HCT116 (cell line): ENCODE results near the gene BIVM. TPM values are rescaled to one million over a fixed set of nuclear protein-coding genes. Genes with fewer than 3 reads are reported as not detected.

Source experiments
- ATAC-seq: fragments of 200-7000 bp; cut with Tn5 transposase; 2 replicates; pipeline ENCODE4 v1.9.1; 2020; ENCODE audit warnings: mild to moderate bottlenecking, moderate library complexity
- BruUV-seq: library from RNA; stranded (reverse); fragments of 400-500 nt; replicated peaks from 2 replicates; lab custom pipeline; 2021; lab: Mats Ljungman, UMichigan
- CTCF ChIA-PET: fragments of 300-600 bp; sonication (Branson Sonifier 250); formaldehyde crosslinking; loops from one replicate; lab custom pipeline; 2021; ENCODE audit warnings: antibody characterized with exemption; lab: Charles Lee
- POLR2A ChIA-PET: fragments of 300-600, 350-600 bp; sonication (Branson Sonifier 250); formaldehyde crosslinking; loops from one replicate; lab custom pipeline; 2021; ENCODE audit warnings: antibody characterized with exemption; lab: Charles Lee
- RAD21 ChIA-PET, 2 experiments: fragments of 300-600 bp; sonication (Branson Sonifier 250); formaldehyde crosslinking; loops; one replicate each; lab custom pipeline; 2023; ENCODE audit warnings: low total read pairs in 2 of 2; ENCODE audit not compliant: uncharacterized antibody in 2 of 2, unreplicated experiment in 2 of 2, low non-redundant PET in 1 of 2; lab: Charles Lee
- DNase-seq: peaks from one replicate; pipeline ENCODE4 v3.0.0-alpha.2; 2010; ENCODE audit warnings: low read depth, low spot score
- H2AFZ ChIP-seq: fragments of 200-600 bp; shearing (Covaris generic), sonication (generic); 2 replicates; pipeline ENCODE4 v1.6.1; 2017; ENCODE audit warnings: low read depth, mixed run types, mixed read lengths, antibody characterized with exemption, low read length; ENCODE audit not compliant: poor library complexity, severe bottlenecking
- H3K27ac ChIP-seq: 2 replicates; pipeline ENCODE4 v1.5.1; 2012; ENCODE audit warnings: low read depth, low read length
- H3K27me3 ChIP-seq: fragments of 200-600 bp; sonication (generic); 2 replicates; pipeline ENCODE4 v1.6.1; 2016; ENCODE audit warnings: mixed run types, low read length, mixed read lengths; ENCODE audit not compliant: insufficient read depth
- H3K36me3 ChIP-seq, 2 experiments: fragments of 200-500 bp in 1 of 2; fragments of 200-600 bp in 1 of 2; sonication (Bioruptor generic) in 1 of 2; sonication (generic) in 1 of 2; 2 replicates each; pipeline versions ENCODE4 v1.5.1 to v1.6.1; 2014 to 2016; ENCODE audit warnings: low read length in 2 of 2, inconsistent platforms in 1 of 2, mixed read lengths in 1 of 2, mixed run types in 1 of 2; ENCODE audit not compliant: insufficient read depth in 2 of 2, control insufficient read depth in 1 of 2
- H3K4me1 ChIP-seq, 2 experiments: fragments of 200-600 bp in 1 of 2; sonication (generic) in 1 of 2; 2 replicates each; pipeline versions ENCODE4 v1.5.1 to v1.6.1; 2012 to 2017; ENCODE audit warnings: low read length in 2 of 2, inconsistent platforms in 1 of 2, mild to moderate bottlenecking in 1 of 2, mixed read lengths in 1 of 2, mixed run types in 1 of 2, moderate library complexity in 1 of 2; ENCODE audit not compliant: insufficient read depth in 2 of 2, control insufficient read depth in 1 of 2
- H3K4me2 ChIP-seq: fragments of 200-600 bp; sonication (generic); 2 replicates; pipeline ENCODE4 v1.6.1; 2017; ENCODE audit warnings: mixed run types, low read length, mixed read lengths
- H3K4me3 ChIP-seq, 2 experiments: fragments of 200-600 bp in 1 of 2; sonication (generic) in 1 of 2; replicated peaks in 1 of 2; 2 replicates each; pipeline ENCODE4 v1.5.1; 2011 to 2016; ENCODE audit warnings: low read length in 2 of 2, control low read depth in 1 of 2, low read depth in 1 of 2, mild to moderate bottlenecking in 1 of 2, mixed read lengths in 1 of 2, mixed run types in 1 of 2
- H3K79me2 ChIP-seq: fragments of 200-600 bp; sonication (generic); 2 replicates; pipeline ENCODE4 v1.6.1; 2017; ENCODE audit warnings: mild to moderate bottlenecking, mixed run types, low read length, moderate library complexity, mixed read lengths; ENCODE audit not compliant: insufficient read depth
- H3K9ac ChIP-seq: fragments of 200-600 bp; sonication (generic); 2 replicates; pipeline ENCODE4 v1.6.1; 2016; ENCODE audit warnings: low read length, mixed read lengths
- H3K9me2 ChIP-seq: fragments of 200-600 bp; sonication (generic), shearing (Covaris generic); 2 replicates; pipeline ENCODE4 v1.6.1; 2017; ENCODE audit warnings: mixed run types, mild to moderate bottlenecking, moderate library complexity; ENCODE audit not compliant: insufficient read depth
- H3K9me3 ChIP-seq, 2 experiments: fragments of 200-500 bp in 1 of 2; fragments of 200-600 bp in 1 of 2; sonication (Bioruptor generic) in 1 of 2; sonication (generic) in 1 of 2; 2 replicates each; pipeline ENCODE4 v1.6.1; 2014 to 2017; ENCODE audit warnings: low read length in 2 of 2, mixed read lengths in 2 of 2, inconsistent platforms in 1 of 2, low read depth in 1 of 2, mild to moderate bottlenecking in 1 of 2, mixed run types in 1 of 2, moderate library complexity in 1 of 2; ENCODE audit not compliant: control insufficient read depth in 1 of 2, insufficient read depth in 1 of 2
- H4K20me1 ChIP-seq: fragments of 200-600 bp; sonication (generic), shearing (Covaris generic); 2 replicates; pipeline ENCODE4 v1.6.1; 2017; ENCODE audit warnings: mixed run types, mild to moderate bottlenecking, moderate library complexity; ENCODE audit not compliant: insufficient read depth
- ATF3 ChIP-seq: IDR thresholded peaks from 2 replicates; pipeline ENCODE4 v1.6.1; 2012
- CEBPB ChIP-seq: IDR thresholded peaks from 2 replicates; pipeline ENCODE4 v1.6.1; 2012; ENCODE audit warnings: low read depth
- CTCF ChIP-seq, 3 experiments: fragments of 200-600 bp in 1 of 3; sonication (generic) in 1 of 3; IDR thresholded peaks in 2 of 3; conservative IDR thresholded peaks in 1 of 3; 2 replicates each; pipeline ENCODE4 v1.5.1; 2012 to 2017; ENCODE audit warnings: low read depth in 2 of 3, low read length in 2 of 3, antibody characterized with exemption in 1 of 3, borderline replicate concordance in 1 of 3, control low read depth in 1 of 3, mild to moderate bottlenecking in 1 of 3, mixed read lengths in 1 of 3, mixed run types in 1 of 3, moderate library complexity in 1 of 3; ENCODE audit not compliant: insufficient read depth in 1 of 3
- EZH2phosphoT487 ChIP-seq: fragments of 200-600 bp; IDR thresholded peaks from 2 replicates; pipeline ENCODE4 v1.6.1; 2018; ENCODE audit warnings: antibody characterized with exemption, borderline replicate concordance
- FOSL1 ChIP-seq: IDR thresholded peaks from 2 replicates; pipeline ENCODE4 v1.6.1; 2012; ENCODE audit warnings: low read depth
- JUND ChIP-seq: IDR thresholded peaks from 2 replicates; pipeline ENCODE4 v1.6.1; 2012
- POLR2A ChIP-seq: IDR thresholded peaks from 2 replicates; pipeline ENCODE4 v1.7.0; 2011; ENCODE audit warnings: borderline replicate concordance; ENCODE audit not compliant: insufficient read depth, insufficient read length; ENCODE audit errors: extremely low read depth
- POLR2AphosphoS5 ChIP-seq: IDR thresholded peaks from 2 replicates; pipeline ENCODE4 v1.6.1; 2011; ENCODE audit warnings: mild to moderate bottlenecking, low read depth, low read length, moderate library complexity
- RAD21 ChIP-seq: IDR thresholded peaks from 2 replicates; pipeline ENCODE4 v1.6.1; 2012; ENCODE audit warnings: low read depth, mild to moderate bottlenecking
- SIN3A ChIP-seq: IDR thresholded peaks from 2 replicates; pipeline ENCODE4 v1.6.1; 2012; ENCODE audit warnings: low read depth
- SRF ChIP-seq: IDR thresholded peaks from 2 replicates; pipeline ENCODE4 v1.6.1; 2012; ENCODE audit warnings: low read depth
- YY1 ChIP-seq: IDR thresholded peaks from 2 replicates; pipeline ENCODE4 v1.6.1; 2011; ENCODE audit warnings: low read length, low read depth, moderate library complexity, mild to moderate bottlenecking; ENCODE audit not compliant: insufficient replicate concordance; ENCODE audit errors: extremely low read depth
- ZFX ChIP-seq: fragments of 450-650 bp; IDR thresholded peaks from 2 replicates; pipeline ENCODE4 v1.6.1; 2017
- ZNF274 ChIP-seq: fragments of 200-500 bp; sonication (Bioruptor generic); IDR thresholded peaks from 2 replicates; pipeline ENCODE4 v1.6.1; 2014; ENCODE audit warnings: mild to moderate bottlenecking, low read depth, low read length, inconsistent platforms
- intact Hi-C: fragments of 100-400 bp; cut with micrococcal nuclease; formaldehyde crosslinking; loops from 2 replicates; pipeline ENCODE4 v1.10.0; 2022
- total RNA-seq: library from RNA; stranded (reverse); gene quantifications from one replicate; pipeline ENCODE4 v1.2.1, GENCODE V29; 2021; ENCODE audit not compliant: unreplicated experiment
- TF ChIP-seq, protein P1 (sequence below): IDR thresholded peaks from 2 replicates; pipeline ENCODE4 v1.6.1; 2012

The BIVM gene
- total RNA-seq, 1 experiment from 2014 or later = 11.3 TPM

DNA sequence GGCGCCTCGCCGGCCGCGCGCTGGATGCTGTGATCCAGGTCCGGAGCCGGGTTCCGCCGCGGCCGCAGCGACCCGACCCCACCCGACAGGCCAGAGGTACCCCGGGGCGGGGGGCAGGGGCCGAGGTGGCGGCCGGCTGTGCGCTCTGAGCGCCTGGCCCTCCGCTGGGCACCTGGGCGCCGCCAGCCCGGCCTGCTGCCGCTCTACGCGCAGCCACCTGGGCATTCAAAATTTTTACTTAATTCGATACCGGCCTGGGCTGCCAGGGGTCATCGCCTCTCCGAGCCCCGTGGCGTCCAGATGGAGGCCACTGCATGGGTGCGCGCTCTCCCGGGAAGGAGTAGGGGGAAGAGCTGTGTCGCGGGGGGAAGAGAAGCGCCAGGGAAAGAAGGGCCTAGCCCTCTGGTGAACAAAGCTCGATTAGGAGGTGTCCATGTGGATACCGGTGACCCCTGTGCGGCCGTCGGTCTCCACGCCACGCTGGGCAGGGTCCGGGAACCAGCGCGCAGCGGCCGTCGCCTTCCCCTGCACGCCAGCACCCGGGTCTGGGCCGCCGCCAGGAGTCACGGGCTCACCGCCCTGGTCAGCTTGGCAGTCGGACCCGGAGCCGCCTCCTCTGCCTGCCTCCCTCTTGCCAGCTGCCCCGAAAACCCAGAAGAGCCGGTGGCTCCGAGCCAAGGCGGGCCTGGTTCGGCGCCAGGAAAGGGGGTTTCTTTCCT is 666 bp downstream of the BIVM start:
- BruUV-seq = no TSS peak
- DNase-seq (no peak), ATAC-seq (peak; percentile 36)
- Histone ChIP-seq H3K9me2 (no peaks in the 10 kb centered on the region), H2AFZ (no peak overlapping the region)
- no peak for TF ChIP-seq FOSL1
- TF ChIP-seq POLR2A = peak; percentile 0
- no peak for TF ChIP-seq CEBPB
- TF ChIP-seq, all 23 proteins: peak for 1
- peaks cover 6 to 11% of the 10 kb centered on the region in 2 experiments for H3K4me1 ChIP-seq
- ChIA-PET RAD21 (no interaction called here), CTCF (interaction anchor here (1.0 to 1.5 kb wide), 2 partner anchors 9 to 203 kb away, joined by 3 to 4 read pairs; no protein-coding TSS in a partner anchor), POLR2A (no interaction called here)
- intact Hi-C loops = loop anchor here (1.0 to 5.0 kb wide), 4 partner anchors 45 to 1657 kb away; partner anchors contain the start of gene TPP2
- peak overlapping the region; percentile 67 for H3K9ac ChIP-seq
- peak overlapping the region; percentile 82 to 99 for H3K4me3 ChIP-seq
- no peaks in the 10 kb centered on the region for H3K27me3 ChIP-seq
- no peaks in the 10 kb centered on the region for H3K9me3 ChIP-seq
- H3K36me3 ChIP-seq = no peaks in the 10 kb centered on the region
- H3K79me2 ChIP-seq = peaks cover 6% of the 10 kb centered on the region
- H4K20me1 ChIP-seq = no peaks in the 10 kb centered on the region
- peak overlapping the region; percentile 71 for H3K27ac ChIP-seq
- peak overlapping the region; percentile 92 for H3K4me2 ChIP-seq

DNA sequence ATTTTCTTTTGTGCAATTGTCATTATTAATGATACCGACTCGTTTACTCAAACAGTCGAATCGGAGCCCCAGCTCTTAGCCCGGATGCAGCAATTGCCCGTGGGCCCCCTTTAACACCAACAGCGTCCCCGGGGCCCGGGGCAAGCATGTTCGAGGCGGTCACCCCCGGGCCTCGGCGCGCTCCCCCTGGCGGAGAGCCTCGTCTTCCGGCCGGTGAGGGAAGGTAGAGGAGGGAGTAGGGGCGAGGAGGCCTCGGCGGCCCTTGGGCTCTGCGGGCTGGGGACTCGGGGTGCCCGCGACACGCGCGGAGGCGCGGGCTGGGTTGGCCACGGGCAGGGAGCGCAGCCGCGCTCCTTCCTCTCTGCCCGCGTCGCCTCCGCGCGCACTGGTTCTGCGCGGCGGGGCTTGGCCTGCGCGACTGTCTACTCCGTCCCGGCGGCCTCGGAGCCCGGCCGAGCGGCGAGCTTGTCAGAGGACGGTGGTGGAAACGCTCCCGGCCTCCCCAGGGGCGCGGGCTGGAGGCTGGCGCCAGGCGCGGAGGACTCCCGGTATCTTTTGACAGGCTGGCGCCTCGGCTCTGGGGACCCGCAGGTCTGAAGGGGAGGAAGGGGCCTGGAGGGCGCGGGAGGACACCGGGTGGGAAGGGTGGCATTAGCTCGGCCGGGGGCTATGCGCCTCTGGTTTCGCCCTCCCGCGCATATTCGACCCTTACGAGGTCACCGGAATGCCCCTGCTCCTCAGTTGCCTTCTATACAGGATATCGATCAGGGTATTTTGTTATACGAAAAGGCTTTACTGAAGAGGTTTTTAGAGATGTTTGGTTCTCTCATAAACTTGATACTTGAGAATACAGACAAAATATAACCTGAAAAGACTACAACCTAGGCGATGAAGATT is 1.5 kb downstream of the BIVM start:
- CTCF ChIA-PET = interaction anchor here (0.7 to 1.5 kb wide), 3 partner anchors 8 to 204 kb away, joined by 3 to 4 read pairs (median 3); no protein-coding TSS in a partner anchor
- H3K9me3 ChIP-seq = no peaks in the 10 kb centered on the region
- TF ChIP-seq SRF = no peak
- no peak for TF ChIP-seq ATF3
- peak; percentile 22 for TF ChIP-seq RAD21
- TF ChIP-seq JUND = no peak
- peak; percentile 49 to 78 (median 77); a peak in 5 of 6 replicates for TF ChIP-seq CTCF (IDR thresholded peaks at IDR 0.05 in 2 of 3, conservative IDR thresholded peaks at IDR 0.05 in 1 of 3; ENCODE audit: borderline replicate concordance in 1 of 3, insufficient read depth in 1 of 3, low read depth in 2 of 3, low read length in 2 of 3)
- TF ChIP-seq ZFX = peak; percentile 97
- no peak for TF ChIP-seq ZNF274
- TF ChIP-seq, protein P1, sequence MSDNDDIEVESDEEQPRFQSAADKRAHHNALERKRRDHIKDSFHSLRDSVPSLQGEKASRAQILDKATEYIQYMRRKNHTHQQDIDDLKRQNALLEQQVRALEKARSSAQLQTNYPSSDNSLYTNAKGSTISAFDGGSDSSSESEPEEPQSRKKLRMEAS = peak; percentile 70; the same call in 1 of the 2 replicates
- no peak for TF ChIP-seq POLR2A
- peak; percentile 40; the same call in 1 of the 2 replicates for TF ChIP-seq SIN3A
- no peak for TF ChIP-seq FOSL1
- TF ChIP-seq POLR2AphosphoS5 = peak; percentile 67
- TF ChIP-seq YY1 = peak; percentile 38
- TF ChIP-seq EZH2phosphoT487 = no peak
- DNase-seq = peak; percentile 34
- POLR2A ChIA-PET = no interaction called here
- no peaks in the 10 kb centered on the region for H3K9me2 ChIP-seq
- H3K9ac ChIP-seq = peak overlapping the region; percentile 67
- intact Hi-C loops = loop anchor here (2.0 to 5.0 kb wide), 2 partner anchors 44 to 1658 kb away; no protein-coding TSS in a partner anchor
- peak; percentile 74 for ATAC-seq
- no peak overlapping the region for H2AFZ ChIP-seq
- H3K27me3 ChIP-seq = no peaks in the 10 kb centered on the region
- peak overlapping the region; percentile 92 for H3K4me2 ChIP-seq
- H3K79me2 ChIP-seq = peaks cover 11% of the 10 kb centered on the region
- peak overlapping the region; percentile 82 to 99 for H3K4me3 ChIP-seq
- peaks cover 6 to 11% of the 10 kb centered on the region in 2 experiments for H3K4me1 ChIP-seq
- no peaks in the 10 kb centered on the region for H3K36me3 ChIP-seq
- peak overlapping the region; percentile 71 for H3K27ac ChIP-seq
- RAD21 ChIA-PET = no interaction called here
- no TSS peak for BruUV-seq
- no peaks in the 10 kb centered on the region for H4K20me1 ChIP-seq
